T follicular helper cell (primary cell): ENCODE measurements around the gene KNDC1.
"Not testable (repeated sequence)": the region's sequence is repeated elsewhere in the genome, so short reads cannot be mapped to it uniquely, and the experiment has no call there.

Experiments used
- DNase-seq: peaks from one replicate; pipeline ENCODE4 v3.0.0-alpha.2; 2020; ENCODE audit warnings: low read depth

The KNDC1 gene

GRCh38 chr10:133161486-133162109 lies 1.6 kb downstream of the KNDC1 start:
- DNase-seq: no peak

- no peak for DNase-seq
Measured at GRCh38 chr10:133162178-133162909, 2.3 kb downstream of the KNDC1 start.

- no peak for DNase-seq
Measured at GRCh38 chr10:133162910-133163856, 3.2 kb downstream of the KNDC1 start.

- no peak for DNase-seq
Measured at GRCh38 chr10:133163889-133164815, 4.1 kb downstream of the KNDC1 start.

- no peak for DNase-seq
Measured at GRCh38 chr10:133164816-133165555, 5.0 kb downstream of the KNDC1 start.

- DNase-seq: no peak
Measured at GRCh38 chr10:133165556-133166503, 5.8 kb downstream of the KNDC1 start.

- no peak for DNase-seq
Measured at GRCh38 chr10:133166504-133166827, 6.4 kb downstream of the KNDC1 start.

GRCh38 chr10:133166828-133167692 lies 7.0 kb downstream of the KNDC1 start:
- DNase-seq: no peak

- no peak for DNase-seq
Measured at GRCh38 chr10:133167693-133168616, 7.9 kb downstream of the KNDC1 start.

- no peak for DNase-seq
Measured at GRCh38 chr10:133168617-133169031, 8.6 kb downstream of the KNDC1 start.

- no peak for DNase-seq
Measured at GRCh38 chr10:133169173-133169947, 9.3 kb downstream of the KNDC1 start.

- no peak for DNase-seq
Measured at GRCh38 chr10:133170092-133170491, 10.1 kb downstream of the KNDC1 start.

GRCh38 chr10:133173860-133174640 lies 14.0 kb downstream of the KNDC1 start:
- DNase-seq: no peak

GRCh38 chr10:133174689-133175263 lies 14.8 kb downstream of the KNDC1 start:
- DNase-seq: no peak

GRCh38 chr10:133175624-133176023 lies 15.6 kb downstream of the KNDC1 start:
- DNase-seq: not testable (repeated sequence)

- no peak for DNase-seq
Measured at GRCh38 chr10:133176546-133176945, 16.5 kb downstream of the KNDC1 start.
